22Rv1 (cell line): ENCODE data around the gene PDP2.

Experiments
- H3K27ac ChIP-seq: fragments of 450-650 bp; 2 replicates; pipeline ENCODE4 v1.5.1; 2017
- ZFX ChIP-seq: fragments of 450-650 bp; IDR thresholded peaks from 2 replicates; pipeline ENCODE4 v1.6.1; 2017; ENCODE audit warnings: antibody characterized with exemption, borderline replicate concordance
- TF ChIP-seq, protein P1 (sequence below): fragments of 450-650 bp; IDR thresholded peaks from 2 replicates; pipeline ENCODE4 v1.5.1; 2017; ENCODE audit warnings: mild to moderate bottlenecking

The PDP2 gene

DNA sequence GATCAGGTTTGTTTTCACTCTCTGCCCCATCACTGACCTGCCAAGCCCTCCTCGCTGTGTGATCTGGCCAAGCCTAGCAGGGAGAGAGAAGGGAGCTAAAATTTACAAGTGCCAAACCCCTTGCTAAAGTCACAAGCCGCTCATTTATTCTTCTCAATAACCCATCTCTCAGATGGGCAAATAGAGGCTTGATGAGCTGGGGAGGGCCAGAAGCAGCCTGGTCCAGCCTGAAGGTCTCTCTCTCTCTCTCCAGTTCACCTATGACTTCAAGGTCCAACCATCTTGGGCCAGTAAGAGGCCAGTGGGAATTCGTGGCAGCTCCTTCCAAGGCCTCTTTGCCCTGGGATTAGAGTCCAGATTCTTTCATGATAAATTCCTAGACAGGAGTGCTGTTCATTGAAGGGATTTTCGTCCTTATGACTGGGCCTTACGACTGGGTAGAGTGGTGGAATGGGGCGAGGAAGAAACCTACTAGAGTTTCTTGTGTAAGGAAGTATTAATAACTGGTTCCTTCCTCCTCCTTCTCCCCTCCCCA, 32.7 kb upstream of the PDP2 start:
- H3K27ac ChIP-seq = no peak overlapping the region
- TF ChIP-seq, protein P1, sequence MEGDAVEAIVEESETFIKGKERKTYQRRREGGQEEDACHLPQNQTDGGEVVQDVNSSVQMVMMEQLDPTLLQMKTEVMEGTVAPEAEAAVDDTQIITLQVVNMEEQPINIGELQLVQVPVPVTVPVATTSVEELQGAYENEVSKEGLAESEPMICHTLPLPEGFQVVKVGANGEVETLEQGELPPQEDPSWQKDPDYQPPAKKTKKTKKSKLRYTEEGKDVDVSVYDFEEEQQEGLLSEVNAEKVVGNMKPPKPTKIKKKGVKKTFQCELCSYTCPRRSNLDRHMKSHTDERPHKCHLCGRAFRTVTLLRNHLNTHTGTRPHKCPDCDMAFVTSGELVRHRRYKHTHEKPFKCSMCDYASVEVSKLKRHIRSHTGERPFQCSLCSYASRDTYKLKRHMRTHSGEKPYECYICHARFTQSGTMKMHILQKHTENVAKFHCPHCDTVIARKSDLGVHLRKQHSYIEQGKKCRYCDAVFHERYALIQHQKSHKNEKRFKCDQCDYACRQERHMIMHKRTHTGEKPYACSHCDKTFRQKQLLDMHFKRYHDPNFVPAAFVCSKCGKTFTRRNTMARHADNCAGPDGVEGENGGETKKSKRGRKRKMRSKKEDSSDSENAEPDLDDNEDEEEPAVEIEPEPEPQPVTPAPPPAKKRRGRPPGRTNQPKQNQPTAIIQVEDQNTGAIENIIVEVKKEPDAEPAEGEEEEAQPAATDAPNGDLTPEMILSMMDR = no peak
- no peak for TF ChIP-seq ZFX

DNA sequence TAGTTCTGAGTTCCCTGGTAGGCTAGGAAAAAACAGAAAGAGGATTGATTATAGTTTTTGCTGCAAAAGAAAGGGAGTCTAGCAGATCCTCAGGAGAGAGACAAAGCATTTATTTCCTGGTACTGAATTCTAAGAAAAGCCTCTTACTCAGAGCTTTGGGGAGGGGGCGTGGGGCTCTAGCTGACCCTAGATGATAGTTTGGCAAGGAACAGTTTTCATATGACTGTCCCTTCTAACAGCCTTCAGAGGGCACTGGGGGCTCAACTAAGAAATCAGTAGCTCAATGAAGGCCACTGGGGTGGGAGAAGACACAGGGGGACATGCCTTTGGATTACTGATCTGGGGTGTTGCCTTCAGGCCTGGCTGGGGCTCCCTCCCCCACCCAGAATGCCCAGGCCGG, 32.1 kb upstream of the PDP2 start:
- TF ChIP-seq, protein P1 = no peak
- TF ChIP-seq ZFX = no peak

DNA sequence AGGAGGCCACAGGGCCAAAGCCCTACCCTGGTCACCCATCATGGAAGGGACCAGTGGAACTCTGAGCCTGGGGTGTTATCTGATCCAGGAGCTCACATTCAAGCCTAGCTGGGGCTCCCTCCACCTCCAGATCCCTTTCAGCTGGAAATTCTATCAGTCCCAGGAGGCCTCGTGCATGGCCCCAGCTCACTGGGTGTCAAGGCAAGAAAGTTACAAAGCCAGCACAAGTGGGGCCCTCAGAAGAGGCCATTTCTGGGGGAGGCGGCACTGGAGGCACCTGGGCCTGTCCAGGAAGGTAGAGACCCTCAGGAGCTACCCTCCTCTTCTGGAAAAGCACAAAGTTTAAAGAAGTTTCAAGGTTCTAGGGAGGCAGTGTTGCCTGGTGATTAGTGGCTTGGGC, 31.3 kb upstream of the PDP2 start:
- TF ChIP-seq, protein P1 = no peak
- TF ChIP-seq ZFX = no peak
- H3K27ac ChIP-seq = no peak overlapping the region

More for the DNA sequence above, 32.1 kb upstream of the PDP2 start:
- no peak overlapping the region for H3K27ac ChIP-seq

DNA sequence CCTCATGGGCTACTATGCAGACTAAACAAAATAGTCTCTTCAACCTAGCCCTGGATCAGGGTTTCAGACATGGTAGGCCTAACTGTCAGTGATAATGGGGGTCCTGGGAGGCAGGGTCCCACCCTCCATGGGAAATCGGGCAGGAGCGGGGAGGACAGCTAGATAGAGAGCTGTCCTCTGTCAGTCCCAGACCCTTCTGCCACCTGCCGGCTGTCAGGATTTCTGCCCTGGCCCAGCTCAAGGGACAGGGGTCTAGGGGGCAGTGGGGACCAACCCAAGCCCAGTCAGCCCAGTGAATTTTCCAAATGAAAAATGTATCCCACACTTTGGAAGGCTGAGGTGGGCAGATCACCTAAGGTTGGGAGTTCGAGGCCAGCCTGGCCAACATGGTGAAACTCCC, 30.8 kb upstream of the PDP2 start:
- H3K27ac ChIP-seq = no peak overlapping the region
- TF ChIP-seq, protein P1 = no peak
- no peak for TF ChIP-seq ZFX

DNA sequence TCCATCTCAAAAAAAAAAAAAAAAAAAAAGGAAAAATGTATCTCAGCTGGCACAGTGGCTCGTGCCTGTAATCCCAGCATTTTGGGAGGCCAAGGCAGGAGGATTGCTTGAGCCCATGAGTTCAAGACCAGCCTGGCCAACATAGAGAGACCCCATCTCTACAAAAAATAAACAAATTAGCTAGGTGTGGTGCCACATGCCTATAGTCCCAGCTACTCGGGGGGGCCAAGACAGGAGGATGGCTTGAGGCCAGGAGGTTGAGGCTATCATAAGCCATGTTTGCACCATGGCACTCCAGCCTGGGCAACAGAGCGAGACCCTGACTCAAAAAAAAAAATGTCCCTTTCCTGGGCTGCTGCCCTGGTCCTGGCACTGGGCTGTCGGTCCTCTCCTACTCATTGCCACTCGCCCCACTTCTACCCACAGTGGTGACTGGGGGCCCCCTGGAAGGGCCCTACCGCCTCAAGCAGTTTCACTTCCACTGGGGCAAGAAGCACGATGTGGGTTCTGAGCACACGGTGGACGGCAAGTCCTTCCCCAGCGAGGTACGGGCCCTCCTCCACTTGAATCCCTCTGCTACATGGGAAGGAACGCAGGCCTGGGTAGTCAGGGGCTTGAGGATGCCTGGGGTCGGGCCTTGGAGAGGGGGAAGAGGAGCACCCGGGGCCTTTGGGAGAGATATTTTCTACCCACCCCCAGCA, 30.1 kb upstream of the PDP2 start:
- TF ChIP-seq, protein P1 = no peak
- no peak for TF ChIP-seq ZFX
- H3K27ac ChIP-seq = no peak overlapping the region

DNA sequence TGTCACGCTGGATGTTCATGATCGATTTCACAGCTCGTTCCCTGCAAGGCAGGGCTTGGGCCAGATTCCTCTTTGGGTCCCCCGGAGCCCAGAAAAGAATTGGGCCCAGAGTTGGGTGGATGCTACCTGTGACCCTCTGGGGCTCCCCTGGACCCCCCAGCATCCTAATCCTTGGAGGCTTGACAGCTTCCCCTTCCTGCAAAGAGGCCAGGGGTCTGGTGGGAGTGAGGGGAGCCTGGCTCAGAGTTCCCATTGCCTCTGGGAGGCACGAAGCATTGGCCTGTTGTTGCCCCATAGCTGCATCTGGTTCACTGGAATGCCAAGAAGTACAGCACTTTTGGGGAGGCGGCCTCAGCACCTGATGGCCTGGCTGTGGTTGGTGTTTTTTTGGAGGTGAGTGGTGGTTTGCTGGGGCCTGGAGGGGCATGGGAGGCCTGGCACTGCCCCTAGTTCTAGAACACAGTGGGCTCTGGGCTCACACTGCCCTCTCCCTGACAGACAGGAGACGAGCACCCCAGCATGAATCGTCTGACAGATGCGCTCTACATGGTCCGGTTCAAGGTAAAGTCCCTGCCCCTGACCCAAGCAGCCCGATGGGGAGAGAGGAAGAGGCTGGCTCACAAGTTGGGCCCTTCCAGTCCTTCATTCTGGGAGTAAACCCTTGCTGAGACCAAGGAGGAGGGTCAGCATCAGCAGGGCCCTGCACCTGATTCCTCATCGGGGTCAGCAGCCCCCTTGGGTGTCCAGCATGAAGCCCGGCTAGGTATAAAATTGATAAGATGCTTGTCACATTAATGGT, 28.9 kb upstream of the PDP2 start:
- H3K27ac ChIP-seq = no peak overlapping the region
- TF ChIP-seq ZFX = no peak
- TF ChIP-seq, protein P1 = no peak
